H9 (cell line): ENCODE results near the gene CDK5R1. TPM values are rescaled to one million over a fixed set of nuclear protein-coding genes. Genes with fewer than 3 reads are reported as not detected.
A peak's percentile ranks its signal among the peaks of the same experiment; 100 is the strongest.

Source experiments
- DNase-seq: peaks from one replicate; pipeline ENCODE4 v3.0.0-alpha.2; 2017
- H2AFZ ChIP-seq: one replicate; pipeline ENCODE4 v1.6.1; 2013; ENCODE audit warnings: mild to moderate bottlenecking, low read length, control low read depth, moderate library complexity
- H2AK5ac ChIP-seq: 2 replicates; pipeline ENCODE4 v1.6.1; 2013; ENCODE audit warnings: low read length, control low read depth, mixed read lengths; ENCODE audit not compliant: insufficient read length
- H2BK120ac ChIP-seq: one replicate; pipeline ENCODE4 v1.6.1; 2013; ENCODE audit warnings: low read depth, mild to moderate bottlenecking, low read length, control low read depth, inconsistent platforms; ENCODE audit not compliant: poor library complexity, severe bottlenecking
- H2BK12ac ChIP-seq: 2 replicates; pipeline ENCODE4 v1.6.1; 2013; ENCODE audit warnings: low read length, control low read depth, mixed read lengths, low read depth; ENCODE audit not compliant: insufficient read length
- H2BK15ac ChIP-seq: 2 replicates; pipeline ENCODE4 v1.6.1; 2013; ENCODE audit warnings: low read depth, low read length, control low read depth
- H2BK20ac ChIP-seq: one replicate; pipeline ENCODE4 v1.6.1; 2013; ENCODE audit warnings: low read depth, mild to moderate bottlenecking, low read length, control low read depth, inconsistent platforms; ENCODE audit not compliant: poor library complexity, severe bottlenecking
- H2BK5ac ChIP-seq: 2 replicates; pipeline ENCODE4 v1.6.1; 2013; ENCODE audit warnings: low read length, control low read depth, mixed read lengths; ENCODE audit not compliant: insufficient read length
- H3K14ac ChIP-seq: 2 replicates; pipeline ENCODE4 v1.6.1; 2013; ENCODE audit warnings: low read length, control low read depth; ENCODE audit not compliant: insufficient read depth
- H3K18ac ChIP-seq: 2 replicates; pipeline ENCODE4 v1.6.1; 2013; ENCODE audit warnings: low read depth, mild to moderate bottlenecking, mixed read lengths, low read length, control low read depth; ENCODE audit not compliant: insufficient read length
- H3K23ac ChIP-seq: 2 replicates; pipeline ENCODE4 v1.6.1; 2013; ENCODE audit warnings: low read length, control low read depth, mixed read lengths, low read depth; ENCODE audit not compliant: insufficient read length
- H3K23me2 ChIP-seq: 2 replicates; pipeline ENCODE4 v1.6.1; 2013; ENCODE audit warnings: low read depth, mild to moderate bottlenecking, mixed read lengths, low read length, control low read depth; ENCODE audit not compliant: insufficient read length, poor library complexity, severe bottlenecking
- H3K27ac ChIP-seq: 2 replicates; pipeline ENCODE4 v1.5.1; 2013; ENCODE audit warnings: low read length, control low read depth, mixed read lengths, low read depth; ENCODE audit not compliant: insufficient read length
- H3K27me3 ChIP-seq: 2 replicates; pipeline ENCODE4 v1.6.1; 2013; ENCODE audit warnings: low read length, control low read depth, inconsistent platforms; ENCODE audit not compliant: insufficient read depth
- H3K4ac ChIP-seq: 2 replicates; pipeline ENCODE4 v1.6.1; 2013; ENCODE audit warnings: low read depth, mild to moderate bottlenecking, control low read depth, inconsistent platforms, low read length, moderate library complexity
- H3K4me1 ChIP-seq: 2 replicates; pipeline ENCODE4 v1.6.1; 2013; ENCODE audit warnings: low read length, control low read depth, inconsistent platforms; ENCODE audit not compliant: insufficient read depth
- H3K4me2 ChIP-seq: 2 replicates; pipeline ENCODE4 v1.6.1; 2013; ENCODE audit warnings: low read length, control low read depth, mixed read lengths; ENCODE audit not compliant: insufficient read length, insufficient read depth
- H3K56ac ChIP-seq: 2 replicates; pipeline ENCODE4 v1.6.1; 2013; ENCODE audit warnings: low read depth, mild to moderate bottlenecking, mixed read lengths, low read length, control low read depth; ENCODE audit not compliant: insufficient read length
- H3K79me1 ChIP-seq: 2 replicates; pipeline ENCODE4 v1.6.1; 2013; ENCODE audit warnings: low read depth, mild to moderate bottlenecking, moderate library complexity, low read length, control low read depth, inconsistent platforms; ENCODE audit not compliant: insufficient read depth, poor library complexity, severe bottlenecking
- H3K79me2 ChIP-seq: 2 replicates; pipeline ENCODE4 v1.6.1; 2013; ENCODE audit warnings: low read length, control low read depth, inconsistent platforms; ENCODE audit not compliant: insufficient read depth
- H3K9ac ChIP-seq: 2 replicates; pipeline ENCODE4 v1.6.1; 2013; ENCODE audit warnings: low read length, control low read depth, mixed read lengths; ENCODE audit not compliant: insufficient read length; ENCODE audit errors: extremely low read depth
- H3K9me3 ChIP-seq: one replicate; pipeline ENCODE4 v1.6.1; 2013; ENCODE audit warnings: low read depth, low read length, inconsistent platforms; ENCODE audit not compliant: control insufficient read depth
- H3T11ph ChIP-seq: one replicate; pipeline ENCODE4 v1.6.1; 2013; ENCODE audit warnings: mild to moderate bottlenecking, low read length, control low read depth, inconsistent platforms
- H4K20me1 ChIP-seq: one replicate; pipeline ENCODE4 v1.6.1; 2013; ENCODE audit not compliant: control insufficient read depth, insufficient read length, insufficient read depth
- H4K5ac ChIP-seq: 2 replicates; pipeline ENCODE4 v1.6.1; 2013; ENCODE audit warnings: low read depth, mild to moderate bottlenecking, mixed read lengths, low read length, control low read depth; ENCODE audit not compliant: insufficient read length
- H4K8ac ChIP-seq: replicated peaks from 2 replicates; pipeline ENCODE4 v1.6.1; 2013; ENCODE audit warnings: low read length, control low read depth, mixed read lengths, low read depth; ENCODE audit not compliant: insufficient read length
- H4K91ac ChIP-seq: 2 replicates; pipeline ENCODE4 v1.6.1; 2013; ENCODE audit warnings: low read depth, mild to moderate bottlenecking, moderate library complexity, mixed read lengths, low read length, control low read depth; ENCODE audit not compliant: insufficient read length
- H3K27ac Mint-ChIP-seq, 3 experiments: 2 replicates in 2 of 3; 3 replicates in 1 of 3; pipeline ENCODE4 v1.8.0; 2020 to 2021; ENCODE audit warnings: mixed read lengths in 3 of 3, mild to moderate bottlenecking in 1 of 3, moderate library complexity in 1 of 3
- H3K27me3 Mint-ChIP-seq: 2 replicates; pipeline ENCODE4 v1.8.0; 2021; ENCODE audit warnings: low read depth, mild to moderate bottlenecking, moderate library complexity, mixed read lengths
- H3K36me3 Mint-ChIP-seq, 3 experiments: 2 replicates in 2 of 3; 3 replicates in 1 of 3; pipeline ENCODE4 v1.8.0; 2020 to 2021; ENCODE audit warnings: low read depth in 3 of 3, mixed read lengths in 3 of 3; ENCODE audit not compliant: insufficient read depth in 1 of 3
- H3K4me1 Mint-ChIP-seq, 2 experiments: 2 replicates each; pipeline ENCODE4 v1.8.0; 2020; ENCODE audit warnings: mixed read lengths in 2 of 2
- H3K4me3 Mint-ChIP-seq, 2 experiments: 2 replicates in 1 of 2; 3 replicates in 1 of 2; pipeline ENCODE4 v1.8.0; 2020 to 2021; ENCODE audit warnings: mild to moderate bottlenecking in 2 of 2, mixed read lengths in 2 of 2, moderate library complexity in 1 of 2
- H3K9me3 Mint-ChIP-seq, 2 experiments: 2 replicates in 1 of 2; 3 replicates in 1 of 2; pipeline ENCODE4 v1.8.0; 2020; ENCODE audit warnings: mild to moderate bottlenecking in 2 of 2, mixed read lengths in 2 of 2, moderate library complexity in 1 of 2
- CTCF ChIP-seq: fragments of 200-600 bp; sonication (generic); conservative IDR thresholded peaks from 3 replicates; pipeline ENCODE4 v1.8.0; 2021; ENCODE audit warnings: antibody characterized with exemption, mild to moderate bottlenecking
- whole genome bisulfite sequencing: extraction: QIAGEN DNeasy Blood & Tissue Kit; methylation state at CpG from one replicate; pipeline ENCODE4 v1.1.7; 2013; ENCODE audit warnings: missing lambda C conversion rate, low lambda C conversion rate, mixed read lengths; ENCODE audit not compliant: insufficient read length; ENCODE audit errors: extremely low coverage; 5-methylcytosine and 5-hydroxymethylcytosine counted together
- total RNA-seq: library from RNA; stranded (reverse); gene quantifications from 2 replicates; pipeline ENCODE4 v1.2.1, GENCODE V29; 2021

Gene CDK5R1
- total RNA-seq, 1 experiment from 2014 or later: 11.4 TPM

- H4K5ac ChIP-seq: no peak overlapping the region
- H2BK12ac ChIP-seq: no peak overlapping the region
- H3K79me1 ChIP-seq: peaks cover 3% of the 10 kb centered on the region
- no peaks in the 10 kb centered on the region for H3K27me3 ChIP-seq
- H3K4me3 Mint-ChIP-seq: peak overlapping the region; percentile 73 to 91
- WGBS: no CpG with 5 or more reads among the region's 13 CpGs
- no peak overlapping the region for H3K9ac ChIP-seq
- H3K79me2 ChIP-seq: no peaks in the 10 kb centered on the region
- peaks cover 10% of the 10 kb centered on the region; the same call in 1 of the 2 replicates for H3K4me1 ChIP-seq
- H3K23me2 ChIP-seq: peaks cover 12% of the 10 kb centered on the region
- no peak overlapping the region for H2BK5ac ChIP-seq
- no peak overlapping the region for H2BK120ac ChIP-seq
- H2AFZ ChIP-seq: no peak overlapping the region
- no peaks in the 10 kb centered on the region; a peak in 1 of 5 replicates for H3K9me3 Mint-ChIP-seq
- no peak overlapping the region for H3K27ac ChIP-seq
- peaks cover 54 to 71% of the 10 kb centered on the region in 2 experiments for H3K4me1 Mint-ChIP-seq
- H3K27me3 Mint-ChIP-seq: peaks cover 1% of the 10 kb centered on the region
- no peak overlapping the region for H2AK5ac ChIP-seq
- H3K14ac ChIP-seq: no peak overlapping the region
- H4K20me1 ChIP-seq: no peaks in the 10 kb centered on the region
- no peak overlapping the region for H3K4ac ChIP-seq
- H3K18ac ChIP-seq: no peak overlapping the region
- no peak for DNase-seq
- H3K56ac ChIP-seq: no peak overlapping the region
- peak overlapping the region; percentile 66 for H3K4me2 ChIP-seq
- no peak overlapping the region for H3K23ac ChIP-seq
- no peak overlapping the region for H4K8ac ChIP-seq
- H3K9me3 ChIP-seq: no peaks in the 10 kb centered on the region
- H3T11ph ChIP-seq: no peak overlapping the region
- H2BK15ac ChIP-seq: no peak overlapping the region
- TF ChIP-seq CTCF: no peak
- no peak overlapping the region for H4K91ac ChIP-seq
- H3K27ac Mint-ChIP-seq: no peak overlapping the region
- H3K36me3 Mint-ChIP-seq: peaks cover 15 to 27% (median 23%) of the 10 kb centered on the region in 3 experiments
- H2BK20ac ChIP-seq: no peak overlapping the region
Measured at GRCh38 chr17:32488604-32489180, 1.9 kb downstream of the CDK5R1 start.
